ENCODE results near the gene KCNQ1. TPM values are rescaled to one million over a fixed set of nuclear protein-coding genes. Genes with fewer than 3 reads are reported as not detected.

Gene KCNQ1
- total RNA-seq, 1 experiment from 2014 or later, result 10.7 TPM

DNA sequence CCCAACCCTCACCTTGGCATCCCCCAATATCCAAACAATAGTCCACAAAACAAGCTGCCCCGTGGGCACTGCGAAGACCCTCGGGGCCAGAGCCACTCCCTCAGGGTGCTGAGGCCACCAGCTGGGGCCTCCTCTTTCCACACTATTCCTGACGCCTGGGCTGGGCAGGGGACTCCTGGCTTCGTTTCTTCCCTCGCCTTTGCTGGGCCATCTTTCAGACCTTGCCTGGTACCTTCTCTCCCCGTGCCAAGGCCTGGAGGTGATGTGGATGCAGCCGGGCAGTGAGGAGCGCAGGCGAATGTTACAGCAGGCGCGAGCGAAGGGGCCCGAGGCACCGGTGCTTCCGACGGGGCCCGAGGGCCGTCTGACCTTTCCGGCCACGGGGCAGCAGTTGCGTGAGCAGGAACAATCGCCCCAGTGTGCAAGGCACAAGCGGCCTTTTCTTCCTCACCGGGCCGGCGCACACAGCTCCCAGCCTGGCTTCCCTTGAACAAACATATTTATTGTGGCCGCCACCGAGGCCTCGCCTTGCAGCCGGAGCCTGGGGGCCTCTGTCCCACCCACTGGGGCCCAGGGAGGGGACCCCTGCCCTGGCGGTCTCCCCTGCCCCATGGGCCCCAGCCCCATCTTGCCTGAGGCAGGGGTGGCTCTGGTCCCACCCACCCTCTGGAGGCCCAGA, 287.6 kb downstream of the KCNQ1 start:
- H3K4me1 ChIP-seq (ENCODE audit: control insufficient read depth in 1 of 2, insufficient read depth in 2 of 2, low read length in 2 of 2), result no peaks in the 10 kb centered on the region
- BruUV-seq (replicated peaks), result no TSS peak
- no peaks in the 10 kb centered on the region for H3K9me2 ChIP-seq (ENCODE audit: insufficient read depth)
- no peak overlapping the region for H2AFZ ChIP-seq (ENCODE audit: low read depth, low read length, poor library complexity, severe bottlenecking)
- no peaks in the 10 kb centered on the region for H4K20me1 ChIP-seq (ENCODE audit: insufficient read depth)
- H3K27me3 ChIP-seq (ENCODE audit: insufficient read depth, low read length), result no peaks in the 10 kb centered on the region
- no peak overlapping the region for H3K4me3 ChIP-seq (replicated peaks in 1 of 2; ENCODE audit: low read depth in 1 of 2, low read length in 2 of 2)
- ATAC-seq, result no peak
- RAD21 ChIA-PET (ENCODE audit: low non-redundant PET in 1 of 2, low total read pairs in 2 of 2, uncharacterized antibody in 2 of 2, unreplicated experiment in 2 of 2), result no interaction called here
- no peak overlapping the region for H3K9ac ChIP-seq (ENCODE audit: low read length)
- DNase-seq (ENCODE audit: low read depth, low spot score), result no peak
- intact Hi-C loops (cut with micrococcal nuclease), result no loop called here
- no peak overlapping the region for H3K27ac ChIP-seq (ENCODE audit: low read depth, low read length)
- CTCF ChIA-PET, result no interaction called here
- POLR2A ChIA-PET, result no interaction called here
- no peaks in the 10 kb centered on the region for H3K36me3 ChIP-seq (ENCODE audit: control insufficient read depth in 1 of 2, insufficient read depth in 2 of 2, low read length in 2 of 2)
- no peak for TF ChIP-seq ZNF274 (IDR thresholded peaks at IDR 0.05; ENCODE audit: low read depth, low read length)
- no peak for TF ChIP-seq EZH2phosphoT487 (IDR thresholded peaks at IDR 0.05; ENCODE audit: borderline replicate concordance)
- TF ChIP-seq CEBPB (IDR thresholded peaks at IDR 0.05; ENCODE audit: low read depth), result no peak
- no peak for TF ChIP-seq CBX3 (IDR thresholded peaks at IDR 0.05; ENCODE audit: low read depth)
- TF ChIP-seq POLR2AphosphoS5 (IDR thresholded peaks at IDR 0.05; ENCODE audit: low read depth, low read length), result no peak
- H3K4me2 ChIP-seq (ENCODE audit: low read length), result no peak overlapping the region
- no peaks in the 10 kb centered on the region for H3K79me2 ChIP-seq (ENCODE audit: insufficient read depth, low read length)
- no peaks in the 10 kb centered on the region for H3K9me3 ChIP-seq (ENCODE audit: control insufficient read depth in 1 of 2, insufficient read depth in 1 of 2, low read depth in 1 of 2, low read length in 2 of 2)

DNA sequence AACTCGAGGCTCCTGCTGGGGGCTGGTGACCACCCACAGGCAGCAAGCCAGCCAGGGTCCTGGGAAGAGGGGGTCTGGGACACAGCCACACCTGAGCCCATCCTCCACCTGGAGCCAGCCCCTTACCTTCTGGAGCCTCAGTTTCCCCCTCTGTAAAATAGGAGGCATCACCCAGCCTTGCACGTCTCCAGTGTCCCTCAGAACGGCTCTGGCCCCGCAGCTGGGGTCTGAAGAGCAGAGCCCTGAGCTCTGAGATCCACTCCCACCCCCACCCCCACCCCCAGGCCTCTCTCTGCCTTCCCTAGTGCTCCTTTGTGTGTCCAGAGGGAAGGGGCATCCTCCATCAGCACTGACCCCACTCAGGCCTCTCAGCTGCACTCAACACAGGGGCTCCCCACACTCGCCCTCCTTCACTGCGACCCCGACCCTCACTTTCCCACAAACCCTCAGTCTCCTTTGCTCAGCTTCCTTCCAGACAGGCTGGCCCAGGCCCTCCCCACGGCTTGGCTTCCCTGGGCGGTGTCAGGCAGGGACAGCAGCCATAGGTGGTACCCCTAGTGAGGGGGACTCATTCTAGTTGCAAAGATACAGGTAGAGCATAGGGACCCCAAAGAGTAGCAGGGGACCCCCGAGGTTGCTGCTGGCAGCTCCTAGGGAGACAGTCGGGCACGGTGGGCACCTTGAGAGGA, 288.3 kb downstream of the KCNQ1 start:
- Histone ChIP-seq H3K27me3 (ENCODE audit: insufficient read depth, low read length) (no peaks in the 10 kb centered on the region), H3K36me3 (ENCODE audit: control insufficient read depth in 1 of 2, insufficient read depth in 2 of 2, low read length in 2 of 2) (no peaks in the 10 kb centered on the region), H3K79me2 (ENCODE audit: insufficient read depth, low read length) (no peaks in the 10 kb centered on the region), H4K20me1 (ENCODE audit: insufficient read depth) (no peaks in the 10 kb centered on the region), H3K9me3 (ENCODE audit: control insufficient read depth in 1 of 2, insufficient read depth in 1 of 2, low read depth in 1 of 2, low read length in 2 of 2) (no peaks in the 10 kb centered on the region), H3K4me3 (replicated peaks in 1 of 2; ENCODE audit: low read depth in 1 of 2, low read length in 2 of 2) (no peak overlapping the region), H3K4me2 (ENCODE audit: low read length) (no peak overlapping the region), H3K9me2 (ENCODE audit: insufficient read depth) (no peaks in the 10 kb centered on the region), H3K9ac (ENCODE audit: low read length) (no peak overlapping the region), H3K27ac (ENCODE audit: low read depth, low read length) (no peak overlapping the region), H2AFZ (ENCODE audit: low read depth, low read length, poor library complexity, severe bottlenecking) (no peak overlapping the region), H3K4me1 (ENCODE audit: control insufficient read depth in 1 of 2, insufficient read depth in 2 of 2, low read length in 2 of 2) (peaks cover 0 to 5% of the 10 kb centered on the region in 2 experiments; a peak in 1 of 4 replicates)
- no TSS peak for BruUV-seq (replicated peaks)
- ChIA-PET CTCF (no interaction called here), POLR2A (no interaction called here), RAD21 (ENCODE audit: low non-redundant PET in 1 of 2, low total read pairs in 2 of 2, uncharacterized antibody in 2 of 2, unreplicated experiment in 2 of 2) (no interaction called here)
- DNase-seq (ENCODE audit: low read depth, low spot score), result no peak
- intact Hi-C loops (cut with micrococcal nuclease), result no loop called here
- ATAC-seq, result no peak
- TF ChIP-seq ZNF274 (IDR thresholded peaks at IDR 0.05; ENCODE audit: low read depth, low read length) (no peak), SRF (IDR thresholded peaks at IDR 0.05; ENCODE audit: low read depth) (no peak), YY1 (IDR thresholded peaks at IDR 0.05; ENCODE audit: extremely low read depth, insufficient replicate concordance, low read depth, low read length) (no peak), REST (IDR thresholded peaks at IDR 0.05; ENCODE audit: low read depth) (no peak), RAD21 (IDR thresholded peaks at IDR 0.05; ENCODE audit: low read depth) (no peak), CEBPB (IDR thresholded peaks at IDR 0.05; ENCODE audit: low read depth) (no peak), FOSL1 (IDR thresholded peaks at IDR 0.05; ENCODE audit: low read depth) (no peak), ELF1 (IDR thresholded peaks at IDR 0.05; ENCODE audit: borderline replicate concordance, low read depth) (no peak), JUND (IDR thresholded peaks at IDR 0.05) (no peak), POLR2A (IDR thresholded peaks at IDR 0.05; ENCODE audit: borderline replicate concordance, extremely low read depth, insufficient read depth, insufficient read length) (no peak), POLR2AphosphoS5 (IDR thresholded peaks at IDR 0.05; ENCODE audit: low read depth, low read length) (no peak), ZFX (IDR thresholded peaks at IDR 0.05) (no peak), EZH2 (IDR thresholded peaks at IDR 0.05) (no peak)
- TF ChIP-seq, protein P1, sequence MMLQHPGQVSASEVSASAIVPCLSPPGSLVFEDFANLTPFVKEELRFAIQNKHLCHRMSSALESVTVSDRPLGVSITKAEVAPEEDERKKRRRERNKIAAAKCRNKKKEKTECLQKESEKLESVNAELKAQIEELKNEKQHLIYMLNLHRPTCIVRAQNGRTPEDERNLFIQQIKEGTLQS (IDR thresholded peaks at IDR 0.05), result no peak
